ENCODE results near the gene CARD14. TPM values are rescaled to one million over a fixed set of nuclear protein-coding genes. Genes with fewer than 3 reads are reported as not detected.
A peak's percentile ranks its signal among the peaks of the same experiment; 100 is the strongest.

Gene CARD14
- total and polyA plus RNA-seq, 9 donors: 0.27 to 1.5 (median 0.56) TPM

DNA sequence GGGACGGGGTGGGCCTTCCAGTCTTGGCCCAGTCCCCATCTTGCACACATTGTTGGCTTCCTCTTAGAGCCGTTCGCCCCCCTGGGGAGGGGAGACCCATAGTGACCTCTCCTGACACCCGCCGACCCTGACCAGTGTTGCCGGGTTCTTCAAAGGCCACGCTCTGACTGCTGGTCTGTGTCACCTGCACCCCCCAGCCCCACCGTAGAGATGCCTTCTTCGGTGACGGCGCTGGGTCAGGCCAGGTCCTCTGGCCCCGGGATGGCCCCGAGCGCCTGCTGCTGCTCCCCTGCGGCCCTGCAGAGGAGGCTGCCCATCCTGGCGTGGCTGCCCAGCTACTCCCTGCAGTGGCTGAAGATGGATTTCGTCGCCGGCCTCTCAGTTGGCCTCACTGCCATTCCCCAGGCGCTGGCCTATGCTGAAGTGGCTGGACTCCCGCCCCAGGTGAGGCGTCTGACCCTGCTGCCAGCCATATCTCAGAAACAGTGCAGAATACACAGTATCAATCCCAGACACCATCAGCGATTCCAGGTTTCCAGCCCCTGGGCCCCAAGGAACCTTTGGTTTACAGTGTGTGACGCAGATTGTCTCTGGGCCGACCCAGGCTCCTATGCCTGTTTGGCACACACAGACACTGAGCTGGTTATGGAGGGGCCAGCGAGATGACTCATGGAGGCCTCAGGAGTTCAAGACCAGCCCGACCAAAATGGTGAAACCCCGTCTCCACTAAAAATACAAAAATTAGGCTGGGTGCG is 51.7 kb downstream of the CARD14 start:
- Histone ChIP-seq H3K9me3 (replicated peaks; ENCODE audit: control insufficient read depth, low read depth, low read length) (no peaks in the 10 kb centered on the region), H3K36me3 (ENCODE audit: control insufficient read depth, insufficient read depth, low read length) (peaks cover 23% of the 10 kb centered on the region), H3K4me1 (ENCODE audit: control insufficient read depth, insufficient read depth, low read length) (peaks cover 20% of the 10 kb centered on the region), H3K4me3 (ENCODE audit: low read length) (peak overlapping the region; percentile 76), H3K27me3 (ENCODE audit: control insufficient read depth, insufficient read depth, low read length) (no peaks in the 10 kb centered on the region), H3K27ac (ENCODE audit: low read length) (no peak overlapping the region)
- WGBS (ENCODE audit: insufficient coverage): 57% methylated on average over 19 of the region's 29 CpGs
- DNase-seq: no peak

DNA sequence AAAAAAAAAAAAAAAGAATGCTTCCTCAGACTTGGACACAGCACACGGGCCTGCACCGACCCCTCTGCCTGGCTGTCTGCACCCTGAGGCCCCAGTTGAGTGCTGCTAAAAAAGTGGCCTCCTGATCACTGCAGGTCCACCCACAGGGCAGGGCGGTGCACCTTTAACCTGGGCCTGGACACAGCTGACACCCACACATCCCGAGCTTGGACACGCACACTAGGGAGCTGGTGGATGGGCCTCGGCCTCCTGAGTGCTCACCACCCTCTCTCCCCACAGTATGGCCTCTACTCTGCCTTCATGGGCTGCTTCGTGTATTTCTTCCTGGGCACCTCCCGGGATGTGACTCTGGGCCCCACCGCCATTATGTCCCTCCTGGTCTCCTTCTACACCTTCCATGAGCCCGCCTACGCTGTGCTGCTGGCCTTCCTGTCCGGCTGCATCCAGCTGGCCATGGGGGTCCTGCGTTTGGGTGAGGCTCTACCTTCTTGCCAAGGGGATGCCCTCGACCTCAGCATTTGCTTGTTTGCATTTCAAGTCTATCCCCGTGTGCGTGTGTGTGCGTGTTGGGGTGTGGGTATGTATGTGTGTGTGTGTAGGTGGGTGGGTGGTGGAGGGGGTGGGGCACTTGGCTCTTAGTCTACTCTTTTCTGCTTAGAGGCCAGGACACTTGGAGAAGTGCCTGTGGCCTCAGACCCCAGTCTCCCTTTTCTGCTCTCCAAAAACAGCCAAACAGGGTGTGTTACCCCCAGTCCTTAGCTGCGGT is 52.7 kb downstream of the CARD14 start:
- DNase-seq: no peak
- Histone ChIP-seq H3K9me3 (replicated peaks; ENCODE audit: control insufficient read depth, low read depth, low read length) (no peaks in the 10 kb centered on the region), H3K4me3 (ENCODE audit: low read length) (no peak overlapping the region), H3K4me1 (ENCODE audit: control insufficient read depth, insufficient read depth, low read length) (peaks cover 20% of the 10 kb centered on the region), H3K27me3 (ENCODE audit: control insufficient read depth, insufficient read depth, low read length) (no peaks in the 10 kb centered on the region), H3K27ac (ENCODE audit: low read length) (no peak overlapping the region), H3K36me3 (ENCODE audit: control insufficient read depth, insufficient read depth, low read length) (peaks cover 19% of the 10 kb centered on the region)
- 89% methylated on average over 14 of the region's 18 CpGs for WGBS (ENCODE audit: insufficient coverage)

DNA sequence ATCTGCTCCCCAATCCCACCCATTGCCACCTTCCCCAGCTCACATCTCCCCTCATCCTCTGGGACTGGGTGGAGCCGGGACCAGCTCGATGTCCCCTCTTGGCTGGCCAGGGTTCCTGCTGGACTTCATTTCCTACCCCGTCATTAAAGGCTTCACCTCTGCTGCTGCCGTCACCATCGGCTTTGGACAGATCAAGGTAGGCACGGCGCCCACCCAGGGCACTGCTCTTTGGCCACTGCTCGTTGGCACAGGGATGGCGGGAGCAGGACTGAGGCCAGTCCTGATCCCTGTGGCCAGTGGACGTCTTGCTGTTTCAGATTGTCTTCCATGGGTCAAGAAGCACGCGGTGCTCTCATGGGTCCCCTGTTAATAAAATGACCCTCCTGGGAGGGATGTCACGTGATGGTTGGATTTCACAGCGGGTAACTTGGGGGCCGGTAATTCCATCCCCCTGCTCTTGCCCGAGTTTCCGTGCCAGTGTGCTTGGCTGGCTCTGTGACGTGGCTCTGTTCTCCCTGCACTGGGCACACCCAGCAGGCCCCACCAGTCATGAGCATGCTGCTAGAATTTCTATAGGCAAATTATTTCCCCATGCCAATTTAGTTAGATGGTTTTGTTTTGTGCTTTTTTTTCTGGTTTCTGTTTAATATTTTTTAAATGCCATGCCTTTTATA is 53.4 kb downstream of the CARD14 start:
- no peak overlapping the region for H3K27ac ChIP-seq (ENCODE audit: low read length)
- peaks cover 20% of the 10 kb centered on the region for H3K4me1 ChIP-seq (ENCODE audit: control insufficient read depth, insufficient read depth, low read length)
- 84% methylated on average over 18 of the region's 18 CpGs for whole genome bisulfite sequencing (ENCODE audit: insufficient coverage)
- H3K4me3 ChIP-seq (ENCODE audit: low read length): no peak overlapping the region
- DNase-seq: no peak
- no peaks in the 10 kb centered on the region for H3K27me3 ChIP-seq (ENCODE audit: control insufficient read depth, insufficient read depth, low read length)
- no peaks in the 10 kb centered on the region for H3K9me3 ChIP-seq (replicated peaks; ENCODE audit: control insufficient read depth, low read depth, low read length)
- H3K36me3 ChIP-seq (ENCODE audit: control insufficient read depth, insufficient read depth, low read length): peaks cover 18% of the 10 kb centered on the region

GRCh38 chr17:80223838-80224497 is 54.1 kb downstream of the CARD14 start:
- Histone ChIP-seq H3K27me3 (ENCODE audit: control insufficient read depth, insufficient read depth, low read length) (no peaks in the 10 kb centered on the region), H3K27ac (ENCODE audit: low read length) (no peak overlapping the region), H3K4me3 (ENCODE audit: low read length) (no peak overlapping the region), H3K9me3 (replicated peaks; ENCODE audit: control insufficient read depth, low read depth, low read length) (no peaks in the 10 kb centered on the region), H3K36me3 (ENCODE audit: control insufficient read depth, insufficient read depth, low read length) (peaks cover 22% of the 10 kb centered on the region), H3K4me1 (ENCODE audit: control insufficient read depth, insufficient read depth, low read length) (peaks cover 20% of the 10 kb centered on the region)
- WGBS (ENCODE audit: insufficient coverage): 67% methylated on average over 11 of the region's 11 CpGs
- DNase-seq: no peak

GRCh38 chr17:80224683-80225082 is 54.9 kb downstream of the CARD14 start:
- 90% methylated on average over 3 of the region's 6 CpGs for WGBS (ENCODE audit: insufficient coverage)
- Histone ChIP-seq H3K4me1 (ENCODE audit: control insufficient read depth, insufficient read depth, low read length) (peaks cover 13% of the 10 kb centered on the region), H3K36me3 (ENCODE audit: control insufficient read depth, insufficient read depth, low read length) (peaks cover 23% of the 10 kb centered on the region), H3K4me3 (ENCODE audit: low read length) (no peak overlapping the region), H3K27me3 (ENCODE audit: control insufficient read depth, insufficient read depth, low read length) (no peaks in the 10 kb centered on the region), H3K27ac (ENCODE audit: low read length) (no peak overlapping the region), H3K9me3 (replicated peaks; ENCODE audit: control insufficient read depth, low read depth, low read length) (no peaks in the 10 kb centered on the region)
- no peak for DNase-seq

DNA sequence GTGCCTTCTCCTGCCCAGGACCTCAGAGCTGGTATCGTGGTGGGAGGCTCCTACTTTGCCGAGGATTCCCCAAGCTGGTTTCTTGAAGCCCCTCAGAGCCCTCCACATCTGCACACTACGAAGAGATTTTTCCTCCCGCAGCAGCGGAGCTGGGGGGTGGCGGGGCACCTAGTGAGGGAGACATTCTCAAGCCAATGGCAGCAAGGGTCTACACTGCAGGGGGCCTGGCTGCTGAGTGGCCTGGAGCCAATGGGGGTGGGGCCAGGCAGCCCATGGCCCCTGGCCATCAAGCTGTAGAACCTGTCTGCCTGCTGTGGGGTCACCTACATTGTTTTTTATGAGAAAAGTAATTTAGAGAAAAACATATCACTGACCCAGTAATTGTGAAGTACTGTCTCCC is 55.4 kb downstream of the CARD14 start:
- WGBS (ENCODE audit: insufficient coverage): 67% methylated on average over 3 of the region's 6 CpGs
- peaks cover 10% of the 10 kb centered on the region for H3K4me1 ChIP-seq (ENCODE audit: control insufficient read depth, insufficient read depth, low read length)
- no peak overlapping the region for H3K4me3 ChIP-seq (ENCODE audit: low read length)
- no peak for DNase-seq
- no peaks in the 10 kb centered on the region for H3K27me3 ChIP-seq (ENCODE audit: control insufficient read depth, insufficient read depth, low read length)
- no peaks in the 10 kb centered on the region for H3K9me3 ChIP-seq (replicated peaks; ENCODE audit: control insufficient read depth, low read depth, low read length)
- no peak overlapping the region for H3K27ac ChIP-seq (ENCODE audit: low read length)
- H3K36me3 ChIP-seq (ENCODE audit: control insufficient read depth, insufficient read depth, low read length): peaks cover 26% of the 10 kb centered on the region

DNA sequence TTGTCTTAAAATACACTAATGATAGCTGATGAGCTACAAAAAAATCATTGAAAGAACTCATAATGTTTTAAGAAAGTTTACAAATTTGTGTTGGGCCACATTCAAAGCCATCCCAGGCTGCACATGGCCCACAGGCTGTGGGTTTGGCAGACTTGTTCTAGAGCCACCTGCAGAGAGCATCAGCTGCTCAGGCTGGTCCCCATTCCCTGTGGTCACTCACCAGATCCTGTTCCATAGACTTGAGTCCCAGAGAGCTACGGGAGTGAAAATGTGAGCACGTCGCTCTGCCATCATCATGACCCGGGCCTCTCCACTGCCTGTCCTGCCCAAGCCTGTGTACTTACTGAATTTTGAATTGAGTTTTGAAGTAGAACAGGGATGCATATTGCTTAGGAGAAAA is 57.3 kb downstream of the CARD14 start:
- Histone ChIP-seq H3K9me3 (replicated peaks; ENCODE audit: control insufficient read depth, low read depth, low read length) (peaks cover 1% of the 10 kb centered on the region), H3K27ac (ENCODE audit: low read length) (no peak overlapping the region), H3K36me3 (ENCODE audit: control insufficient read depth, insufficient read depth, low read length) (peaks cover 28% of the 10 kb centered on the region), H3K27me3 (ENCODE audit: control insufficient read depth, insufficient read depth, low read length) (no peaks in the 10 kb centered on the region), H3K4me3 (ENCODE audit: low read length) (no peak overlapping the region), H3K4me1 (ENCODE audit: control insufficient read depth, insufficient read depth, low read length) (no peaks in the 10 kb centered on the region)
- 67% methylated on average over 2 of the region's 4 CpGs for WGBS (ENCODE audit: insufficient coverage)
- no peak for DNase-seq

DNA sequence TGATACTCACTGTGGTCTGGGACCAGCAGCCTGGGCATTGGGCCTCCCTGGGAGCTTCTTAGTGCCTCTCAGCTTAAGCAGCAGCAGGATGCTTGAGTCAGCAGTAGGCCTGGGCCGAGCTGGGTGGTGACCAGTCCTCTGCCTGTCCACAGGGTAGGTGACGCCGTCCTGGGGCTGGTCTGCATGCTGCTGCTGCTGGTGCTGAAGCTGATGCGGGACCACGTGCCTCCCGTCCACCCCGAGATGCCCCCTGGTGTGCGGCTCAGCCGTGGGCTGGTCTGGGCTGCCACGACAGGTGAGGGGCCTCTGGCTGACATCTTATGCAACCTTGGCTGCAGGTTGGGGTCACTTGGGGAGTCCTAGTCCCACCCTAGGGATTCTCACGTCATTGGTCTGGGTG is 57.8 kb downstream of the CARD14 start:
- 91% methylated on average over 10 of the region's 11 CpGs for WGBS (ENCODE audit: insufficient coverage)

GRCh38 chr17:80228477-80228876 is 58.6 kb downstream of the CARD14 start:
- no peak for DNase-seq
- H3K36me3 ChIP-seq (ENCODE audit: control insufficient read depth, insufficient read depth, low read length): peaks cover 30% of the 10 kb centered on the region

More for the DNA sequence above, 57.8 kb downstream of the CARD14 start:
- Histone ChIP-seq H3K27ac (ENCODE audit: low read length) (no peak overlapping the region), H3K9me3 (replicated peaks; ENCODE audit: control insufficient read depth, low read depth, low read length) (peaks cover 6% of the 10 kb centered on the region), H3K4me1 (ENCODE audit: control insufficient read depth, insufficient read depth, low read length) (no peaks in the 10 kb centered on the region), H3K27me3 (ENCODE audit: control insufficient read depth, insufficient read depth, low read length) (no peaks in the 10 kb centered on the region), H3K4me3 (ENCODE audit: low read length) (no peak overlapping the region), H3K36me3 (ENCODE audit: control insufficient read depth, insufficient read depth, low read length) (peaks cover 28% of the 10 kb centered on the region)
- no peak for DNase-seq

GRCh38 chr17:80229011-80229410 is 59.2 kb downstream of the CARD14 start:
- no peak for DNase-seq
- Histone ChIP-seq H3K27ac (ENCODE audit: low read length) (no peak overlapping the region), H3K27me3 (ENCODE audit: control insufficient read depth, insufficient read depth, low read length) (no peaks in the 10 kb centered on the region), H3K4me3 (ENCODE audit: low read length) (no peak overlapping the region), H3K4me1 (ENCODE audit: control insufficient read depth, insufficient read depth, low read length) (no peaks in the 10 kb centered on the region), H3K36me3 (ENCODE audit: control insufficient read depth, insufficient read depth, low read length) (peaks cover 28% of the 10 kb centered on the region), H3K9me3 (replicated peaks; ENCODE audit: control insufficient read depth, low read depth, low read length) (peaks cover 17% of the 10 kb centered on the region)
- WGBS (ENCODE audit: insufficient coverage): 87% methylated on average over 3 of the region's 4 CpGs

More at GRCh38 chr17:80228477-80228876, 58.6 kb downstream of the CARD14 start:
- Histone ChIP-seq H3K27me3 (ENCODE audit: control insufficient read depth, insufficient read depth, low read length) (no peaks in the 10 kb centered on the region), H3K27ac (ENCODE audit: low read length) (no peak overlapping the region), H3K9me3 (replicated peaks; ENCODE audit: control insufficient read depth, low read depth, low read length) (peaks cover 14% of the 10 kb centered on the region), H3K4me3 (ENCODE audit: low read length) (no peak overlapping the region), H3K4me1 (ENCODE audit: control insufficient read depth, insufficient read depth, low read length) (no peaks in the 10 kb centered on the region)
- WGBS (ENCODE audit: insufficient coverage): 85% methylated on average over 14 of the region's 14 CpGs

Measured in muscle of leg (tissue), 11 donors.